GM23248 (cell line): ENCODE measurements around the gene IZUMO4.

Source experiments
- EZH2 ChIP-seq: fragments of 200-600 bp; sonication (generic); IDR thresholded peaks from 2 replicates; pipeline ENCODE4 v1.6.1; 2018; ENCODE audit warnings: antibody characterized with exemption, mild to moderate bottlenecking; ENCODE audit not compliant: insufficient read depth, poor library complexity, severe bottlenecking
- EZH2phosphoT487 ChIP-seq: fragments of 200-600 bp; sonication (generic); IDR thresholded peaks from 2 replicates; pipeline ENCODE4 v1.6.1; 2018; ENCODE audit warnings: antibody characterized with exemption, moderate library complexity, mild to moderate bottlenecking, low read depth; ENCODE audit not compliant: insufficient read depth

DNA sequence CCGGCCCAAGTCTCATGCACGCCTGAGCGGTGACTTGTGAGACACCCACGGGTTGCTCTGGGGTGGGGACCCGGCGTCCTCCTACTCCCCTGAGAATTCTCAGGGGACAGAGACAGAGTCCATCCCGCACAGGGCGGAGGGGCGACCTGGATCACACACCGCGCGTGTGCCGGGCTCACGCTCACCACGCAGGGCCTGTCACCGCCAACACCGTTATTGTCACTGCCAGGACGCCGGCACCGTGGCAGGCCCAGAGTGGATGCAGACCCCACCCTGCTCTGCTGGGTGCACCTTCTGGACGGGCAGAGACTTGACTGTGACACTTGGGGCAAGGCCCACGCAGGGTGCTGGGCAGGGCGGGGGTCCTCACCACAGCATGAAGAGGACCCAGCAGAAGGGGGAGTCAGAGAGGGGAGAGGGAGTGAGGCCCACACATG lies 16.8 kb upstream of the IZUMO4 start:
- no peak for TF ChIP-seq EZH2phosphoT487
- no peak for TF ChIP-seq EZH2
